ENCODE results near the gene MRPL37.

- TF ChIP-seq CTCF (IDR thresholded peaks at IDR 0.05): no peak
- no peak for TF ChIP-seq POLR2A (IDR thresholded peaks at IDR 0.05)
Measured at GRCh38 chr1:54188291-54188690, 11.7 kb upstream of the MRPL37 start.
